ENCODE measurements around the gene TCEA3. TPM values are rescaled to one million over a fixed set of nuclear protein-coding genes. Genes with fewer than 3 reads are reported as not detected.

The TCEA3 gene
- total and polyA plus RNA-seq, 8 donors, result 44.1 to 155 (median 83.3) TPM

DNA sequence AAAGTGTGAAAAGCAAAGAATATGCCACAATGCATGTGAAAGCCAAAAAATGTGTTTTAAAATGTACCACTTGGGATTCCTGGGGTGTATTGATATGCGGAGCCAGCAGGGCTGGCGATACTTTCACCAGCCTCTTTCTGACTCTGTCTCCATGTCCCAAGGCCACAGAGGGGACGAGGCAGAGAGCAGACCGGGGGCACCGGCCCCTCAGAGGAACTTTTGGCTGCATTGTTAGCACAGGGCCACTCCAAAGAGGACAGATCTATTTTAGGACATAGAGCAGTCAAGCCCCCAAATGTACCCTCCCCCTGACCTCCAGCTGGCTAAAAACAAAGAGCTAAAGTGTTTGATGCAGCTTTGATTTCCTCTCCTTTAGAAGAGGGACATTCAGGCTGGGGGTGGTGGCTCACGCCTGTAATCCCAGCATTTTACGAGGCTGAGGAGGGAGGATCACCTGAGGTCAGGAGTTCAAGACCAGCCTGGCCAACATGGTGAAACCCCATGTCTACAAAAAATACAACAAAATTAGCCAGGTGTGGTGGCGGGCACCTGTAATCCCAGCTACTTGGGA, 29.3 kb downstream of the TCEA3 start:
- TF ChIP-seq, protein P1, sequence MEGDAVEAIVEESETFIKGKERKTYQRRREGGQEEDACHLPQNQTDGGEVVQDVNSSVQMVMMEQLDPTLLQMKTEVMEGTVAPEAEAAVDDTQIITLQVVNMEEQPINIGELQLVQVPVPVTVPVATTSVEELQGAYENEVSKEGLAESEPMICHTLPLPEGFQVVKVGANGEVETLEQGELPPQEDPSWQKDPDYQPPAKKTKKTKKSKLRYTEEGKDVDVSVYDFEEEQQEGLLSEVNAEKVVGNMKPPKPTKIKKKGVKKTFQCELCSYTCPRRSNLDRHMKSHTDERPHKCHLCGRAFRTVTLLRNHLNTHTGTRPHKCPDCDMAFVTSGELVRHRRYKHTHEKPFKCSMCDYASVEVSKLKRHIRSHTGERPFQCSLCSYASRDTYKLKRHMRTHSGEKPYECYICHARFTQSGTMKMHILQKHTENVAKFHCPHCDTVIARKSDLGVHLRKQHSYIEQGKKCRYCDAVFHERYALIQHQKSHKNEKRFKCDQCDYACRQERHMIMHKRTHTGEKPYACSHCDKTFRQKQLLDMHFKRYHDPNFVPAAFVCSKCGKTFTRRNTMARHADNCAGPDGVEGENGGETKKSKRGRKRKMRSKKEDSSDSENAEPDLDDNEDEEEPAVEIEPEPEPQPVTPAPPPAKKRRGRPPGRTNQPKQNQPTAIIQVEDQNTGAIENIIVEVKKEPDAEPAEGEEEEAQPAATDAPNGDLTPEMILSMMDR (IDR thresholded peaks at IDR 0.05), result no peak
- TF ChIP-seq POLR2A (IDR thresholded peaks at IDR 0.05), result no peak
- intact Hi-C loops (cut with DNase I; ENCODE audit: low total_unique reads), result no loop called here
- 50 to 71% (median 65%) methylated on average over 8 of the region's 8 CpGs for WGBS, 5 donors
- Histone ChIP-seq H3K9me3 (no peaks in the 10 kb centered on the region), H3K27me3 (no peaks in the 10 kb centered on the region), H3K4me1 (peaks cover 13 to 25% (median 19%) of the 10 kb centered on the region in 4 donors), H3K4me3 (no peak overlapping the region), H3K36me3 (peaks cover 3 to 41% (median 31%) of the 10 kb centered on the region in 4 donors), H3K27ac (peak overlapping the region; percentile 44 to 86 (median 75))
- DNase-seq, result no peak

DNA sequence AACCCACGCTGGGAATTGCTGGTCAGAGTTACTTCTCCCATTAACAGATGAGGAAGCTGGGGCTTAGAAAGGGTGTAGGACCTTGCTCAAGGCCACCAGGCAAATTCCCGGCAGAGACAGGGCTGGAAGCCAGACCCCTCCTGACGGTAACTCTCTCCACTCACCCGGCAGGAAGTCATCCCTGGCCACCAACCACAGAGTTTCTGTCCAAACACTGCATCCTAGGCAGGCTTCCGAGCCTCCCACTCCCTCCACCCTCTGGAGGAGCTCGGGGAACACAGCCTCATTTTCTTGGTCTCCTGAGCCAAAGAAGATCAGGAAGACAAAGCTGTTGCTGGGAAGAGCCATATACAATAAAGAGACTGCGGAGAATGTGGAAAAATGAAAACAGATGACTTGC, 29.9 kb downstream of the TCEA3 start:
- TF ChIP-seq POLR2AphosphoS5 (IDR thresholded peaks at IDR 0.05), result peak; percentile 10 to 64 (median 38)
- TF ChIP-seq POLR2A (IDR thresholded peaks at IDR 0.05), result no peak
- peak; percentile 46 to 87 for DNase-seq
- peaks cover 3 to 47% (median 31%) of the 10 kb centered on the region in 4 donors for H3K36me3 ChIP-seq
- WGBS, 5 donors, result 35 to 60% (median 53%) methylated on average over 7 of the region's 7 CpGs
- no peak overlapping the region for H3K4me3 ChIP-seq
- no peaks in the 10 kb centered on the region for H3K27me3 ChIP-seq
- intact Hi-C loops (cut with DNase I; ENCODE audit: low total_unique reads), result no loop called here
- H3K4me1 ChIP-seq, result peaks cover 13 to 25% (median 19%) of the 10 kb centered on the region in 4 donors
- no peaks in the 10 kb centered on the region for H3K9me3 ChIP-seq
- peak overlapping the region in 4 of 5 donors; percentile 74 to 86 (median 78) for H3K27ac ChIP-seq

DNA sequence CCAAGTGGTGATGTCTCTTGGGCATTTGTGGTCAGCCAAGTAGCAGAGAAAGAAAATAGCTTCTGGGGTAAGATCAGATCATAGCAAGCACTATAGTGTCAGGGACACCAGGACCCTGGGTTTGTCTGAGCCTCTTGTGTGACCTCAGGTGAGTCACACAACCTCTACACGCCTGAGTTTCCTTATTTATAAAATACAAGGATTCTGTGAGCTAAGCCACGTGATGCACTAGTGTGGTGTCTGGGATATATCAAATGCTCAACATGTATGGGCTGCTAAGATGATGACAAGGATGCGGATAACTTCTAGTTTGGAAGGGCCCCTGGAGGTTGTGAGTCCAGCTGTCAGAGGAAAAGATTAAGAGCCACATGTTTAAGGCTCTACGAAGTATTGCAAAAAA, 30.4 kb downstream of the TCEA3 start:
- Histone ChIP-seq H3K4me1 (peaks cover 13 to 25% (median 19%) of the 10 kb centered on the region in 4 donors), H3K27ac (peak overlapping the region in 4 of 5 donors; percentile 74 to 86 (median 78)), H3K27me3 (no peaks in the 10 kb centered on the region), H3K9me3 (no peaks in the 10 kb centered on the region), H3K4me3 (no peak overlapping the region), H3K36me3 (peaks cover 3 to 47% (median 31%) of the 10 kb centered on the region in 4 donors)
- peak in 1 of 2 donors; percentile 76 for DNase-seq
- TF ChIP-seq POLR2AphosphoS5 (IDR thresholded peaks at IDR 0.05) (no peak), POLR2A (IDR thresholded peaks at IDR 0.05) (no peak), EP300 (IDR thresholded peaks at IDR 0.05) (no peak)
- TF ChIP-seq, protein P1 (IDR thresholded peaks at IDR 0.05), result no peak
- WGBS, 5 donors, result 62 to 75% (median 68%) methylated on average over 4 of the region's 4 CpGs
- intact Hi-C loops (cut with DNase I; ENCODE audit: low total_unique reads), result no loop called here

DNA sequence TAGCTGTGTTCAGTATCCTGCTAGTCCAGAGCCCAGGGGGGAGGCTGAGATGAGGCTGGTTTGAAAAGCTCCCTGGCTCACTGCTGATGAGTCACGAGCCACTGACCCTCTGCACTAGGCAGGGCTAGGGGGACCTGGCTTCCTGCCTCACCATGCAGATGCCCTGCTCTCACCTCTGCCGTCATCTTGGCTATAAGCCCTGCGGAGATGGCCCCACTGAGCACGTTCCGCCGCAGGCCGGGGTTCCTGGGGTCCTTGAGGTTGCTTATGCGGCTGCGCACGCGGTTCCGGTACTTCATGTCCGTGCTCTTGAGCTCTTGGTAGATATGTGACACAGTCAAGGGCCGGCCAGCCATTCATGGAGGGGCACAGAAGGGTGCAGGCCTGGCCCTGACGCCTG, 30.8 kb downstream of the TCEA3 start:
- TF ChIP-seq EP300 (IDR thresholded peaks at IDR 0.05) (no peak), POLR2A (IDR thresholded peaks at IDR 0.05) (no peak), POLR2AphosphoS5 (IDR thresholded peaks at IDR 0.05) (no peak)
- TF ChIP-seq, protein P1 (IDR thresholded peaks at IDR 0.05), result no peak
- H3K9me3 ChIP-seq, result no peaks in the 10 kb centered on the region
- no peak for DNase-seq
- peaks cover 3 to 47% (median 31%) of the 10 kb centered on the region in 4 donors for H3K36me3 ChIP-seq
- H3K4me1 ChIP-seq, result peaks cover 13 to 25% (median 19%) of the 10 kb centered on the region in 4 donors
- intact Hi-C loops (cut with DNase I; ENCODE audit: low total_unique reads), result no loop called here
- no peaks in the 10 kb centered on the region for H3K27me3 ChIP-seq
- peak overlapping the region in 4 of 5 donors; percentile 74 to 86 (median 78) for H3K27ac ChIP-seq
- 87 to 96% (median 91%) methylated on average over 15 of the region's 15 CpGs for WGBS, 5 donors
- H3K4me3 ChIP-seq, result no peak overlapping the region

Data from stomach (tissue), 9 donors.